G401 (cell line): ENCODE results near the gene PARD3B. TPM values are rescaled to one million over a fixed set of nuclear protein-coding genes. Genes with fewer than 3 reads are reported as not detected.
"Not testable (repeated sequence)": the region's sequence is repeated elsewhere in the genome, so short reads cannot be mapped to it uniquely, and the experiment has no call there.

Source experiments
- DNase-seq: peaks from one replicate; pipeline ENCODE4 v3.0.0-alpha.2; 2015; ENCODE audit warnings: low spot score
- in situ Hi-C: cut with HindIII; loops from 2 replicates; pipeline ENCODE4 v1.10.0; 2016; ENCODE audit warnings: low sequenced_read_pairs, mixed read lengths
- total RNA-seq: library from RNA; depleted of rRNA; stranded (reverse); fragments of >200 nt; shearing (Covaris generic); gene quantifications from 2 replicates; pipeline ENCODE4 v1.2.3, GENCODE V29; 2014

PARD3B gene
- total RNA-seq, 1 experiment from 2014 or later = 2.2 TPM

GRCh38 chr2:205216580-205216979 is 671.3 kb downstream of the PARD3B start:
- in situ Hi-C loops = no loop called here
- DNase-seq = no peak

GRCh38 chr2:205217004-205217403 is 671.7 kb downstream of the PARD3B start:
- in situ Hi-C loops = no loop called here
- DNase-seq = no peak

- in situ Hi-C loops = no loop called here
- DNase-seq = no peak
Measured at GRCh38 chr2:205218056-205218455, 672.8 kb downstream of the PARD3B start.

- in situ Hi-C loops, DNase-seq: not testable (repeated sequence)
Measured at GRCh38 chr2:205218816-205219215, 673.5 kb downstream of the PARD3B start.

DNA sequence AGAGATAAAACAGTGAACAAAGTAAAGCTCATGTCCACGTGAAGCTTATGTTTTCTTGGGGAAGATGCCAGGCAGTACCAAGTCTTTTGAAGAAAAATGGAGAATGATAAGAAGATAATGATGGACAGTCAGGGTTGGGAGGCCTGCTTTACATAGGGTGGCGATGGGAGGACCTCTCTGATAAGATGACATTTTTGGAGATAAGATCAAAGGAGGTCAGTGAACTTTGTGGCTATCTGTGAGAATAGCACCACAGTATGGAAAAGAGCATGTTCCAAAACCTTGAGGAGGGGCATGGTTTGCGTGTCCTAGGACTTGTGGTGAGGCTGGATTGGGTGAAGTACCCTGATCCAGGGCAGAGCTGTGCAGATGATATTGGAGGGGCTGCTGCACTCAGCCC is 675.3 kb downstream of the PARD3B start:
- no peak for DNase-seq
- in situ Hi-C loops = no loop called here

GRCh38 chr2:205232086-205232485 is 686.8 kb downstream of the PARD3B start:
- in situ Hi-C loops = no loop called here
- DNase-seq = no peak

DNA sequence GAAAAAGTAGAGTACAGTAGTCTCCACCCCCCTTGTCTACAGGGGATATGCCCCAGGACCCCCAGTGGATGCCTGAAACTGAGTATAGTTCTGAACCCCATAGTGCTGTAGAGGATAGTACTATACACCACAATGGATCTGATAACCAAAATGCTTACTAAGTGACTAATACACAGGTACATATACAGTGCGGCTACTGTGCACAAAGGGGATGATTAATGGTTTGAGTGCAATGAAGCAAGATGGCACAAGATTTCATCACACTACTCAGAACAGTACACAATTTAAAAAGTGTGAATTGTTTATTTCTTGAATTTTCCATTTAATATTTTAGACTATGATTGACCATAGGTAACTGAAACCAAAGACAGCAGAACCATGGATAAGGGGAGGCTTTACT is 690.2 kb downstream of the PARD3B start:
- in situ Hi-C loops = no loop called here
- DNase-seq = no peak

DNA sequence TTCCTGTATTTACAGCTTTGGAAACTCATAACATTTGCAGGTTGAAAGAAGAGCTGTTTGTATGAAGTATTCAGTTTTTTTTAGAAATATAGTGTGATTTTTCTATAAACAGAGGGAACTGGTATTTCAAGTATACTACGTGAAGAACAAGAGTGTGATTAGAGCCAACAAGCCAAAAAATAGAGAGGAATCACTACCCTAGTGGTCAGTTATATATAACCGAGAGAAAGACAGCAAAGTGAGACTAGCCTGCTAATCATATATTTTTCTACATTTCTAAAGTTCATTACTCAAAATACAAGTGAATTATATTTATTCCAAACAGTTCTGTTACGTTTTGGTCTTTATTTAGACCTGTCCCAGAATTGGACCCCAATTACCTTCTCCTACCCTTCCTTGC is 692.2 kb downstream of the PARD3B start:
- DNase-seq = no peak
- in situ Hi-C loops = no loop called here

- in situ Hi-C loops = no loop called here
- no peak for DNase-seq
Measured at GRCh38 chr2:205245001-205245400, 699.7 kb downstream of the PARD3B start.

- DNase-seq = no peak
- in situ Hi-C loops = no loop called here
Measured at GRCh38 chr2:205245652-205246051, 700.4 kb downstream of the PARD3B start.

DNA sequence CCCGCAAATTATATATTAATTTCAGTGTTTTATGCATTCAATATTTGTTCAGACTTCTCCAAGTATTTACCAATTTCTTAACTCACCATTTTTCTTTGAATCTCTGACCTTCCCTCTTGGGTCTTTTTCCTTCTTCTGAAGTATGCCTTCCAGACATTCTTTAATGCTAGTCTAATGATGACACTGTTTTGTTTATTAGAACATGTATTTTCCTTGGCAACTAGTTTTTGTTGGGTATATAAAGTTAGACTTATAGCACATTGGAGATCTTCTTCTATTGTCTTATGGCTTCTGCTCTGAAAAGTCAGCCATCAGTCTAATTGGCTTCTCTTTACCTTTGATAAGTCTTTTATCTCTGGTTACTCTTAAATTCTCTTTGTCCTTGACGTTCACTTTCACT is 713.8 kb downstream of the PARD3B start:
- no peak for DNase-seq
- in situ Hi-C loops = no loop called here

DNA sequence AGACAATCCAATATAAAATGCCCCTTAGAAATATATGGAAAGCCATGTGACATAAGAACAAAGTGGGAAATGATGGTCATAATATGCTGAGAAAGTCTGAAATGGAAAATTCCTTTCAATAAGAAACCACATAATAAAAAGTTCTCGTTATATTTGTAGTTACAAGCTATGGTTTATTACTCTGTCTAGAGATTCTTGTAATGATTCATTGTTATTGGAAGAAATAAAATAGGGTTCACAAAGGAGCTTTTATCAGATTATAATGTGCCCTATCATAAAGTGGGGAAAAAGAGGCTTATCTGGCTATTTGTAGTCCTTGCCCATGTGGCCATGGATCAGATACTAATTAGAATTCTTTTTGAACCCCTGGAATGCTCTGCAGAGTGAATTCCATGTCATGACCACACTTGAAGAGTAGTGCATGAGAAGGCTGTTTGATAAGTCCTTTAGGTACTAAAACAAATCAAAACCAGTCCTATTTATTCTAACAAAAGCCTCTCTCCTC is 716.3 kb downstream of the PARD3B start:
- no peak for DNase-seq
- in situ Hi-C loops = no loop called here

DNA sequence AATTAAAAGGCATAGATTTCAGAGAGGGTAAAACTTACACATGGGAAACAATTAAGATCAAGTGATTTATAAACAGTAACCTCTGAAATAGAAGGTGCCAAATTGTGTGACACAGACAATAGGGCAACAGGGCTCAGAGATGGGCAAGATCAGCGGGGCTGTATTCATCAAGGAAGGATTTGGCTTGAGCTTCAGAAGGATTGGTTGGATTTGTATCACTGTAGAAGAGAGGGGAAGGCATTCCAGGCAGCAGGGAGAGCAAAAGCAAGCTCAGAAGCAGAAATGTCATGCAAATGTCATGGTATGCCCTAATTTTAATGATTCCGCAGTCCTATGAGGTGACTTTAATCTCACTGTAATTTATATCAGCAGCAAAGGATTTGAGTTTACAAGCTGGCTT is 722.0 kb downstream of the PARD3B start:
- in situ Hi-C loops = no loop called here
- DNase-seq = no peak

GRCh38 chr2:205270689-205271088 is 725.4 kb downstream of the PARD3B start:
- in situ Hi-C loops = no loop called here
- no peak for DNase-seq

DNA sequence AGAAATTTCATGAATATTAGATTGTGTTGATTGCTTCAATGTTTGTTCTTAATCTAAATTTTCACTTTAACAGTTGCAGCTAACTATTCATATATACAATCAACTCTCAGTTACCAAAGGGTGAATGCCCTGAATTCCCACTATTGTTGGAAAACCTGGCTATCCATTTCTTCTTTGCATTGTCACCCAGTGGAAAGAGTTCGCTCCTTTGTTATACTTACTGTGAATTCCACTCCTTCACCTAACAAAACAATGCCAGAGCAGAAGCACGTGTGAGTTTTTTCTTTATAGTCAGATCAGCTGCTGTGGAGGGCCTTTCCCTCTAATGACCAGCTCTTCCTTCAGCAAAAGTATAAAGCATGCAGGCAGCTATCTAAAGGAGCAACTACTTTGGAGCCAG is 727.9 kb downstream of the PARD3B start:
- no peak for DNase-seq
- in situ Hi-C loops = no loop called here

DNA sequence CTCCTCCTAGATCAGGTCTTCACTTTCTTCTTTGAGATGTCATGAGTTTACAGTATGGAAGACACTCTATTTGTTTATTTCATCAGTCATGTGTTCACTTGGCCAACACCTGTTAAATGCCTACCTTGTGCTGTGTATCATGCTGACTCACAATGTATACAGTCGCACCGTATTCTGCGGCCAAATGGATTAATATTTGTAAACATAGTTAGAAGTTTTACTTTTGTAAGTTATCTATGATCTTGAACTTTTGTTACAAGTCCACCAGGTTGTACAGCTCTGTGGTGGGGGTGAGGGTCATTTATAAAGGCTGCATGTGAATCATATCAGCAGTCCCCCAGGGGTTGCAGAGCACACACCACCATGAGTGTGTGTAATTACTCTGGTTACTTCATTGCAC is 728.4 kb downstream of the PARD3B start:
- no peak for DNase-seq
- in situ Hi-C loops = no loop called here

GRCh38 chr2:205274801-205275200 is 729.5 kb downstream of the PARD3B start:
- in situ Hi-C loops = no loop called here
- no peak for DNase-seq

GRCh38 chr2:205276116-205276777 is 731.0 kb downstream of the PARD3B start:
- in situ Hi-C loops = no loop called here
- DNase-seq = no peak

DNA sequence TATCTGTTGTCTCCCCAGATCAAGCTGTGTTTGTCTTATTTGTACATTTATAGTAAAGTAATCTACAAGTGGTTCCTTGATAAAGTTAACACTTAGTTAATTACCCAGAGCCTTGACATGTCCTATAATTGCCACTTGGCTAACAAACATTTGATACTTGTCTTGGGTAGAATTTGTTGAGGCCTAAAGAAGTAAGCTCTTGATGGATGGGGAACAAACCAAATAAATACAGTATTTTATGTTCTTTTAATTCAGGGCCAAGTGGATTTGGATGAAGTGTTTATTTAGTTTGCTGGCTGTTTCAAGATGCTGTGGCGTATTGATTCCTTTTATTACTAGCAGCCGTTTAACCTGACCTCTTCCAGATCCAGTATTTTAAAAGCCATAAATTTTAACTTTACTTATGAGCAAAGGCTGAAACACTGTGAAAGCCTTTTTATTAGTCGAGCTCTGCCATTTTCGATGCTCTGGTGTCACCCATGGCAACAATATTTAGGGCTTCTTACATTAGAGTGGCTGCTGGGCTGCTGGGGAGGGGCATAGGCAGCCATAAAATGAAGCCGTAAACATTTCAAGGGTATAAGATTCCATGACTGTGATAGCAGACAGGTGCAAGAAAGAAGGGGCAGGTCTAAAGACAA is 735.4 kb downstream of the PARD3B start:
- DNase-seq = no peak
- in situ Hi-C loops = no loop called here

- in situ Hi-C loops = no loop called here
- DNase-seq = no peak
Measured at GRCh38 chr2:205283736-205284270, 738.5 kb downstream of the PARD3B start.

GRCh38 chr2:205284334-205284733 is 739.1 kb downstream of the PARD3B start:
- in situ Hi-C loops = no loop called here
- no peak for DNase-seq
